Peyer's patch (tissue), 4 donors: ENCODE data around the gene ZNF25.
"Not testable (repeated sequence)": the region's sequence is repeated elsewhere in the genome, so short reads cannot be mapped to it uniquely, and the experiment has no call there.

Experiments
- CTCF ChIP-seq, 6 experiments: fragments of 450-650 bp in 4 of 6; fragments of 200-600 bp in 2 of 6; sonication (generic) in 1 of 6; IDR thresholded peaks; one replicate each; pipeline ENCODE4 v1.5.1; 2017 to 2019; ENCODE audit warnings: antibody characterized with exemption in 6 of 6, mild to moderate bottlenecking in 3 of 6, moderate library complexity in 1 of 6
- POLR2A ChIP-seq, 2 donors: fragments of 450-650 bp; IDR thresholded peaks; one replicate each; pipeline ENCODE4 v1.5.1; 2017; ENCODE audit warnings: antibody characterized with exemption in 2 of 2, mild to moderate bottlenecking in 2 of 2, moderate library complexity in 2 of 2

GRCh38 chr10:38019124-38019523 lies 42.7 kb upstream of the ZNF25 start:
- TF ChIP-seq POLR2A, CTCF (IDR thresholded peaks at IDR 0.05): not testable (repeated sequence)
